MM.1S (cell line): ENCODE results near the gene KPNA5.
"Not testable (repeated sequence)": the region's sequence is repeated elsewhere in the genome, so short reads cannot be mapped to it uniquely, and the experiment has no call there.

ENCODE experiments used
- CTCF ChIP-seq: fragments of 300-600 bp; sonication (generic); IDR thresholded peaks from 2 replicates; pipeline ENCODE4 v1.5.1; 2016; ENCODE audit warnings: antibody characterized with exemption, low read length, mixed read lengths
- EZH2 ChIP-seq: fragments of 300-600 bp; sonication (generic); optimal IDR thresholded peaks from 2 replicates; pipeline ENCODE3; 2017; ENCODE audit warnings: low read depth, mild to moderate bottlenecking, antibody characterized with exemption, low read length, mixed read lengths
- EZH2phosphoT487 ChIP-seq: fragments of 300-600 bp; sonication (generic); IDR thresholded peaks from 2 replicates; pipeline ENCODE4 v1.6.1; 2018; ENCODE audit warnings: antibody characterized with exemption, low read length

DNA sequence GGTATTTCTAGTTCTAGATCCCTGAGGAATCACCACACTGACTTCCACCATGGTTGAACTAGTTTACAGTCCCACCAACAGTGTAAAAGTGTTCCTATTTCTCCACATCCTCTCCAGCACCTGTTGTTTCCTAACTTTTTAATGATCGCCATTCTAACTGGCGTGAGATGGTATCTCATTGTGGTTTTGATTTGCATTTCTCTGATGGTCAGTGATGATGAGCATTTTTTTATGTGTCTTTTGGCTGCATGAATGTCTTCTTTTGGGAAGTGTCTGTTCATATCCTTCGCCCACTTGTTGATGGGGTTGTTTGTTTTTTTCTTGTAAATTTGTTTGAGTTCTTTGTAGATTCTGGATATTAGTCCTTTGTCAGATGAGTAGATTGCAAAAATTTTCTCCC is 12.3 kb downstream of the KPNA5 start:
- not testable (repeated sequence) for TF ChIP-seq CTCF, EZH2, EZH2phosphoT487
